WERI-Rb-1 (cell line): ENCODE measurements around the gene SPRED3.
"Not testable (repeated sequence)": the region's sequence is repeated elsewhere in the genome, so short reads cannot be mapped to it uniquely, and the experiment has no call there.

Source experiments
- DNase-seq: peaks from one replicate; pipeline ENCODE4 v3.0.0-alpha.2; 2020
- H3K27ac ChIP-seq: fragments of 250-450 bp; sonication (Bioruptor Pico); 2 replicates; pipeline ENCODE4 v1.5.1; 2020; ENCODE audit warnings: mild to moderate bottlenecking, moderate library complexity
- H3K27me3 ChIP-seq: fragments of 250-450 bp; sonication (Bioruptor Pico); 2 replicates; pipeline ENCODE4 v1.5.1; 2021; ENCODE audit warnings: mild to moderate bottlenecking, low read depth, moderate library complexity; ENCODE audit not compliant: insufficient read depth, severe bottlenecking
- H3K36me3 ChIP-seq: fragments of 250-450 bp; sonication (Bioruptor Pico); 2 replicates; pipeline ENCODE4 v1.5.1; 2020; ENCODE audit warnings: mild to moderate bottlenecking, moderate library complexity
- H3K4me3 ChIP-seq: 2 replicates; pipeline ENCODE4 v1.5.1; 2011; ENCODE audit warnings: low read depth, mild to moderate bottlenecking, control low read depth, low read length
- H3K9me3 ChIP-seq: fragments of 250-450 bp; sonication (Bioruptor Pico); 2 replicates; pipeline ENCODE4 v1.5.1; 2021; ENCODE audit warnings: mild to moderate bottlenecking, moderate library complexity; ENCODE audit not compliant: severe bottlenecking
- TF ChIP-seq, protein P1 (sequence below): IDR thresholded peaks from 2 replicates; pipeline ENCODE4 v1.5.1; 2011; ENCODE audit warnings: low read depth, mild to moderate bottlenecking, control low read depth, inconsistent platforms, low read length

Gene SPRED3

DNA sequence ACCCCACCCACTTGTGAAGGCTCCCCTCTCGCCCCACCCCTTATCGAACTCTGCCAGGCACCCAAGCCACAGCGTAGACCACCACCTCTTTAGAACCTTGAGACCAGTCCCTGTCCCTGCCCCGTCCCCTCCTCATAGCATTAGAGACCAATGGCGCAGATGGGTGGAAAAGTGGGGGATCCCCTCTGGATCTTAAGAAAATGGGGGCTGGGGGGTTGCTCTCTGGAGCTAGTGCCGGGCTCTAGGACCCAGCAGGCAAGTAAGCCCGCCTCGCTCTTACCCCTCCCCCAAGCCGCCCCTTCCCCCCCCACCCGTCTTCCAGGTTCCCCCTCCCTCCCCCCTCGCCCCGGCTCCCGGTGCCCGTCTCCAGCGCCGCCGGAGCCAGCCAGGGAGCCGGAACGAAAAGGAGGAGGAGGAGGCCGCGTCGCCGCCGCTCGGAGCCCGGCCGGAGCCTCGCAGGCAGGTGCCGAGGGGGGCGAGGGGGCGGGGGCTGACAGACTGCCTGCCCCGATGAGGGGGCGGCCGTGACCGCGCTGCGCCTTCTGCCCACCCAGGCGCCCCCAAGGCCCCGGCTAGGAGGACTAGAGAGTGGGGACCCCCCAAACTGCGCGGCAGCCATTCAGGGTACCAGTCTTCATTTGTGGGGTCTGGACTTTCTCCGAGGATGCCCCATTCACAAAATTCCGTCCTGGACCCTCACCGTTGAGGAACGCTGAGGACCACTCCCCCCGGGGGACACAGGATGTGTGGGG, at the start of gene SPRED3:
Gene SPRED3 (plus strand): TSS at position 349 of the 752 bp plus-strand sequence. CDS start 1,606 bp downstream, outside the sequence.
- Histone ChIP-seq H3K27me3 (no peaks in the 10 kb centered on the region), H3K9me3 (no peaks in the 10 kb centered on the region), H3K36me3 (peaks cover 16% of the 10 kb centered on the region), H3K4me3 (peak within 1 kb of the TSS; percentile 78), H3K27ac (peak within 1 kb of the TSS; percentile 11; the same call in 1 of the 2 replicates)
- peak; percentile 68 for DNase-seq
- TF ChIP-seq, protein P1, sequence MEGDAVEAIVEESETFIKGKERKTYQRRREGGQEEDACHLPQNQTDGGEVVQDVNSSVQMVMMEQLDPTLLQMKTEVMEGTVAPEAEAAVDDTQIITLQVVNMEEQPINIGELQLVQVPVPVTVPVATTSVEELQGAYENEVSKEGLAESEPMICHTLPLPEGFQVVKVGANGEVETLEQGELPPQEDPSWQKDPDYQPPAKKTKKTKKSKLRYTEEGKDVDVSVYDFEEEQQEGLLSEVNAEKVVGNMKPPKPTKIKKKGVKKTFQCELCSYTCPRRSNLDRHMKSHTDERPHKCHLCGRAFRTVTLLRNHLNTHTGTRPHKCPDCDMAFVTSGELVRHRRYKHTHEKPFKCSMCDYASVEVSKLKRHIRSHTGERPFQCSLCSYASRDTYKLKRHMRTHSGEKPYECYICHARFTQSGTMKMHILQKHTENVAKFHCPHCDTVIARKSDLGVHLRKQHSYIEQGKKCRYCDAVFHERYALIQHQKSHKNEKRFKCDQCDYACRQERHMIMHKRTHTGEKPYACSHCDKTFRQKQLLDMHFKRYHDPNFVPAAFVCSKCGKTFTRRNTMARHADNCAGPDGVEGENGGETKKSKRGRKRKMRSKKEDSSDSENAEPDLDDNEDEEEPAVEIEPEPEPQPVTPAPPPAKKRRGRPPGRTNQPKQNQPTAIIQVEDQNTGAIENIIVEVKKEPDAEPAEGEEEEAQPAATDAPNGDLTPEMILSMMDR = no peak

DNA sequence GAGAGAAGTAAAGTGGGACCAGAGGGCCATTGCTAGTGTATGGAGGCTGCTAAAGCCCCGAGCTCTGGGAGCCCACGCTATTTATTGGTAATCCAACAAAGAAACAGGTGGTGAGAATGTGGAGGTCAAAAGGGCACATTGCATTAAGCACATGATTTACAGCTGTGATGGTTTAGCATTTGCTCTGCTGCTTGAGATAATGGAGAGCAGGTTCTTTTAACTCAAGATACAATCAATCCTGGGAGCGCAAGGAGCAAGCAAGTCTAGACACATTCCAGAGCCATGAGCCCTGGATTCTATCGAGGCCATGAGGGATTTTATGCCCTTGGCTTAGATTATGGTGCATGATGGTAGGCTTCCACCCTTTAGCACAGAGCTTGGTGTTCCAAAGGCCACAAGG, 49.5 kb upstream of the SPRED3 start:
- H3K9me3 ChIP-seq, H3K27me3 ChIP-seq, H3K36me3 ChIP-seq, H3K4me3 ChIP-seq: not testable (repeated sequence)
- peak; percentile 60 for DNase-seq
- H3K27ac ChIP-seq = peak overlapping the region; percentile 87

DNA sequence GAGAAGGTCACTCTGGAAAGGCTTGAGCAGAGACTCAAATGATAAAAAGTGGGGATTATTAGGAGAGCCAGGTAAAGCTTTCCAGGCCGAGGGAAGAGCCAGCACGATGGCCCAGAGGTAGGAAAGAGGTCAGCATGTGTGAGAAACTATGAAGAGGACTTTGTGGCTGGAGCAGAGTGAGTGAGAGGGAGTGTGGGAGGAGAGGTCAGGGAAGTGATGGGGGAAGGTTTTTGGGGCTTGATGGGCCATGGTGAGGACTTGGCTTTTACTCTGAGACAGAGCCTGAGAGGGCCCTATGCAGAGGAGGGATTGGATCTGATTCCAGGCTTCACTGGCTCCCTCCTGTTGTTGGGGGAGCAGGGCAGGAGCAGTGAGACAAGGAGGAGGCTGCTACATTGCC, 47.6 kb upstream of the SPRED3 start:
- no peak for DNase-seq
- Histone ChIP-seq H3K4me3 (no peak overlapping the region), H3K36me3 (peaks cover 3% of the 10 kb centered on the region), H3K9me3 (no peaks in the 10 kb centered on the region), H3K27me3 (no peaks in the 10 kb centered on the region), H3K27ac (no peak overlapping the region)
- TF ChIP-seq, protein P1 = no peak

DNA sequence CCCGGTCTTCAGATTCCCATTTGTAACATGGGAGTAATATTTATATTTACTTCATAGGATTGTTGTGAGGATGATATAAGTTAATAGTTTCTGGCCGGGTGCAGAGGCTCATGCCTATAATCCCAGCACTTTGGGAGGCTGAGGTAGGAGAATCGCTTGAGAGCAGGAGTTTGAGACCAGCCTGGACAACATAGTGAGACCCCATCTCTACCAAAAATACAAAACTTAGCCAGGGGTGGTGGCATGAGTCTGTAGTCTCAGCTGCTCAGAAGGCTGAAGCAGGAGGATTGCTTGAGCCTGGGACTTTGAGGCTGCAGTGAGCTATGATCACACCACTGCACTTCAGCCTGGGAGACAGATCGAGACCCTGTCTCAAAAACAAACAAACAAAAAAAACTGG, 41.7 kb upstream of the SPRED3 start:
- no peak overlapping the region for H3K4me3 ChIP-seq
- no peak overlapping the region for H3K27ac ChIP-seq
- DNase-seq = no peak
- H3K27me3 ChIP-seq = no peaks in the 10 kb centered on the region
- TF ChIP-seq, protein P1 = no peak
- H3K36me3 ChIP-seq = no peaks in the 10 kb centered on the region; the same call in 1 of the 2 replicates
- no peaks in the 10 kb centered on the region for H3K9me3 ChIP-seq

GRCh38 chr19:38350883-38351282, 37.6 kb upstream of the SPRED3 start:
- H3K27ac ChIP-seq = no peak overlapping the region
- H3K9me3 ChIP-seq = no peaks in the 10 kb centered on the region
- no peaks in the 10 kb centered on the region for H3K27me3 ChIP-seq
- H3K4me3 ChIP-seq = no peak overlapping the region
- TF ChIP-seq, protein P1 = no peak
- DNase-seq = no peak
- H3K36me3 ChIP-seq = no peaks in the 10 kb centered on the region; the same call in 1 of the 2 replicates

DNA sequence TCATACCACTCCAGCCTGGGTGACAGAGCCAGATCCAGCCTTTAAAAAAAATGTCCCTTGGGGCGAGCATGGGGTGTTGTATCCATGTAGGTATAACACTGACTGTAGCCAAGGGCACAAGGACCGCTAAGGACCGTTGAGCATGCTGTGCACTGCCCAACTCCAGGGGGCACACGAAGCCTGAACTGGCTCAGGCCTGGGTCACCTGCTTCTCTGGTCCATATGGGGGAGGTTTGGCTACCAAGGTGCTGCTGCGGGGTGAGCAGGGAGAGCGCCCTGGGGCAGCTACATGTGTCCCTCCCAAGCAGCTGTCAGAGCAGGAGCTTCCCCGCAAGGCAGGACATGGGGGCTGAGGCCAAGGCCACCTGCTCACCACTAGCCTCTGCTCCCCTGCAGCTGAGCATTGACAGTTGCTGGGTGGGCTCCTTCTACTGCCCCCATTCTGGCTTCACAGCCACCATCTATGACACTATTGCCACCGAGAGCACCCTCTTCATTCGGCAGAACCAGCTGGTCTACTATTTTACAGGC, 36.6 kb upstream of the SPRED3 start:
- Histone ChIP-seq H3K4me3 (no peak overlapping the region), H3K36me3 (no peaks in the 10 kb centered on the region), H3K9me3 (no peaks in the 10 kb centered on the region), H3K27ac (no peak overlapping the region; the same call in 1 of the 2 replicates), H3K27me3 (no peaks in the 10 kb centered on the region)
- TF ChIP-seq, protein P1 = peak; percentile 35; the same call in 1 of the 2 replicates
- DNase-seq = peak; percentile 49
